Panc1 (cell line): ENCODE results near the gene HSFX3. TPM values are rescaled to one million over a fixed set of nuclear protein-coding genes. Genes with fewer than 3 reads are reported as not detected.

Experiments used
- ATAC-seq: fragments of 200-7000 bp; cut with Tn5 transposase; 2 replicates; pipeline ENCODE4 v1.9.1; 2020; ENCODE audit warnings: mild to moderate bottlenecking, moderate library complexity
- BruUV-seq: library from RNA; stranded (reverse); fragments of 400-500 nt; replicated peaks from 2 replicates; lab custom pipeline; 2021; lab: Mats Ljungman, UMichigan
- CTCF ChIA-PET: fragments of 300-600 bp; sonication (Branson Sonifier 250); formaldehyde crosslinking; loops from one replicate; lab custom pipeline; 2022; ENCODE audit warnings: antibody characterized with exemption; lab: Charles Lee
- POLR2A ChIA-PET: fragments of 300-600 bp; sonication (Branson Sonifier 250); formaldehyde crosslinking; loops from one replicate; lab custom pipeline; 2022; ENCODE audit warnings: antibody characterized with exemption; lab: Charles Lee
- DNase-seq: peaks from one replicate; pipeline ENCODE4 v3.0.0-alpha.2; 2010; ENCODE audit warnings: low read depth, low spot score
- H3K27ac ChIP-seq: 2 replicates; pipeline ENCODE4 v1.5.1; 2011; ENCODE audit warnings: mild to moderate bottlenecking, low read length, inconsistent platforms
- H3K27me3 ChIP-seq: fragments of 200-500 bp; sonication (Bioruptor generic); 2 replicates; pipeline ENCODE4 v1.6.0; 2014; ENCODE audit warnings: low read length, inconsistent platforms; ENCODE audit not compliant: control insufficient read depth, insufficient read depth
- H3K36me3 ChIP-seq: fragments of 200-500 bp; sonication (Bioruptor generic); 2 replicates; pipeline ENCODE4 v1.5.1; 2014; ENCODE audit warnings: inconsistent platforms, mild to moderate bottlenecking, low read length, moderate library complexity; ENCODE audit not compliant: control insufficient read depth, insufficient read depth
- H3K4me1 ChIP-seq: 2 replicates; pipeline ENCODE4 v1.5.1; 2011; ENCODE audit warnings: inconsistent platforms, mild to moderate bottlenecking, low read length, moderate library complexity; ENCODE audit not compliant: control insufficient read depth, insufficient read depth
- H3K4me3 ChIP-seq, 2 experiments: 2 replicates each; pipeline ENCODE4 v1.5.1; 2011 to 2012; ENCODE audit warnings: low read depth in 2 of 2, low read length in 2 of 2, mild to moderate bottlenecking in 2 of 2, inconsistent platforms in 1 of 2, moderate library complexity in 1 of 2
- H3K9me3 ChIP-seq: fragments of 200-500 bp; sonication (Bioruptor generic); 2 replicates; pipeline ENCODE4 v1.5.1; 2014; ENCODE audit warnings: low read depth, mild to moderate bottlenecking, inconsistent platforms, low read length, moderate library complexity; ENCODE audit not compliant: control insufficient read depth, insufficient read depth
- POLR2AphosphoS5 ChIP-seq: IDR thresholded peaks from 2 replicates; pipeline ENCODE4 v1.6.1; 2012; ENCODE audit warnings: mild to moderate bottlenecking, low read depth, low read length, moderate library complexity
- SIN3A ChIP-seq: IDR thresholded peaks from 2 replicates; pipeline ENCODE4 v1.6.1; 2012; ENCODE audit warnings: low read depth, mild to moderate bottlenecking, low read length, moderate library complexity, borderline replicate concordance; ENCODE audit not compliant: insufficient read depth
- TCF7L2 ChIP-seq: IDR thresholded peaks from 2 replicates; pipeline ENCODE4 v1.6.1; 2011; ENCODE audit warnings: mild to moderate bottlenecking, low read depth, low read length, inconsistent platforms
- in situ Hi-C: cut with HindIII; loops from 2 replicates; pipeline ENCODE4 v1.10.0; 2016; ENCODE audit warnings: low sequenced_read_pairs, low pct_unique_long_range_greater_than_20kb
- intact Hi-C: fragments of 100-400 bp; cut with micrococcal nuclease; formaldehyde crosslinking; loops from one replicate; pipeline ENCODE4 v1.10.0; 2022; ENCODE audit not compliant: unreplicated experiment
- total RNA-seq: library from RNA; stranded (reverse); gene quantifications from one replicate; pipeline ENCODE4 v1.2.1, GENCODE V29; 2021; ENCODE audit not compliant: unreplicated experiment
- TF ChIP-seq, protein P1 (sequence below), 2 experiments: IDR thresholded peaks; 2 replicates each; pipeline ENCODE4 v1.6.1; 2011 to 2012; ENCODE audit warnings: low read depth in 2 of 2, control low read depth in 1 of 2, low read length in 1 of 2, mild to moderate bottlenecking in 1 of 2, moderate library complexity in 1 of 2; ENCODE audit not compliant: insufficient read depth in 1 of 2
- TF ChIP-seq, protein P2 (sequence below): fragments of 450-650 bp; IDR thresholded peaks from 2 replicates; pipeline ENCODE4 v1.5.1; 2017; ENCODE audit warnings: mild to moderate bottlenecking

Gene HSFX3
- total RNA-seq, 1 experiment from 2014 or later, result not detected

DNA sequence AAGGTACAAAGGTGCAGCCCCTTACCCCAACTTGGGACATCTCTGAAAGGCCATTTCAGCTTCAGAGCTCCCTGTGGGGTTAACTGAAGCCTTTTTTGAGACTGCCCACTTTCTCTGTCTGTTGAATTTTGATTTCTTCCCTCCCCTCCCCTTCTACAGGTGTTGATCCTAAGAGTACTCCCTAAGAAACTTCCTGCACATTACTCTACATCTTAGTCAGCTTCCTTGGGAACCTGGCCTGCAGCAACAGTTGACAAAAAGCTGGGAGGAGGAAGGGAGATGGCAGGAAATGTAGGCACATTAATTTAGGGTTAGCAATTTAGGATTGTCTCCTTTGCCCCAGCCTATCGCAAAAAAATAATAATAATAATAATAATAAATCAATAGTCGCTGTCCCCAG is 43.4 kb downstream of the HSFX3 start:
- Histone ChIP-seq H3K4me1 (peaks cover 7% of the 10 kb centered on the region; the same call in 1 of the 2 replicates), H3K36me3 (no peaks in the 10 kb centered on the region), H3K4me3 (no peak overlapping the region), H3K27ac (no peak overlapping the region), H3K27me3 (no peaks in the 10 kb centered on the region), H3K9me3 (no peaks in the 10 kb centered on the region)
- ChIA-PET CTCF (no interaction called here), POLR2A (no interaction called here)
- in situ Hi-C loops, result loop anchor here (25.0 kb wide), 1 partner anchor 1131 kb away; no protein-coding TSS in a partner anchor
- no TSS peak for BruUV-seq
- intact Hi-C loops, result no loop called here
- TF ChIP-seq, protein P1, sequence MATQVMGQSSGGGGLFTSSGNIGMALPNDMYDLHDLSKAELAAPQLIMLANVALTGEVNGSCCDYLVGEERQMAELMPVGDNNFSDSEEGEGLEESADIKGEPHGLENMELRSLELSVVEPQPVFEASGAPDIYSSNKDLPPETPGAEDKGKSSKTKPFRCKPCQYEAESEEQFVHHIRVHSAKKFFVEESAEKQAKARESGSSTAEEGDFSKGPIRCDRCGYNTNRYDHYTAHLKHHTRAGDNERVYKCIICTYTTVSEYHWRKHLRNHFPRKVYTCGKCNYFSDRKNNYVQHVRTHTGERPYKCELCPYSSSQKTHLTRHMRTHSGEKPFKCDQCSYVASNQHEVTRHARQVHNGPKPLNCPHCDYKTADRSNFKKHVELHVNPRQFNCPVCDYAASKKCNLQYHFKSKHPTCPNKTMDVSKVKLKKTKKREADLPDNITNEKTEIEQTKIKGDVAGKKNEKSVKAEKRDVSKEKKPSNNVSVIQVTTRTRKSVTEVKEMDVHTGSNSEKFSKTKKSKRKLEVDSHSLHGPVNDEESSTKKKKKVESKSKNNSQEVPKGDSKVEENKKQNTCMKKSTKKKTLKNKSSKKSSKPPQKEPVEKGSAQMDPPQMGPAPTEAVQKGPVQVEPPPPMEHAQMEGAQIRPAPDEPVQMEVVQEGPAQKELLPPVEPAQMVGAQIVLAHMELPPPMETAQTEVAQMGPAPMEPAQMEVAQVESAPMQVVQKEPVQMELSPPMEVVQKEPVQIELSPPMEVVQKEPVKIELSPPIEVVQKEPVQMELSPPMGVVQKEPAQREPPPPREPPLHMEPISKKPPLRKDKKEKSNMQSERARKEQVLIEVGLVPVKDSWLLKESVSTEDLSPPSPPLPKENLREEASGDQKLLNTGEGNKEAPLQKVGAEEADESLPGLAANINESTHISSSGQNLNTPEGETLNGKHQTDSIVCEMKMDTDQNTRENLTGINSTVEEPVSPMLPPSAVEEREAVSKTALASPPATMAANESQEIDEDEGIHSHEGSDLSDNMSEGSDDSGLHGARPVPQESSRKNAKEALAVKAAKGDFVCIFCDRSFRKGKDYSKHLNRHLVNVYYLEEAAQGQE (IDR thresholded peaks at IDR 0.05; ENCODE audit: insufficient read depth in 1 of 2, low read depth in 2 of 2, low read length in 1 of 2), result no peak
- TF ChIP-seq POLR2AphosphoS5 (no peak), SIN3A (no peak), TCF7L2 (no peak)
- TF ChIP-seq, protein P2, sequence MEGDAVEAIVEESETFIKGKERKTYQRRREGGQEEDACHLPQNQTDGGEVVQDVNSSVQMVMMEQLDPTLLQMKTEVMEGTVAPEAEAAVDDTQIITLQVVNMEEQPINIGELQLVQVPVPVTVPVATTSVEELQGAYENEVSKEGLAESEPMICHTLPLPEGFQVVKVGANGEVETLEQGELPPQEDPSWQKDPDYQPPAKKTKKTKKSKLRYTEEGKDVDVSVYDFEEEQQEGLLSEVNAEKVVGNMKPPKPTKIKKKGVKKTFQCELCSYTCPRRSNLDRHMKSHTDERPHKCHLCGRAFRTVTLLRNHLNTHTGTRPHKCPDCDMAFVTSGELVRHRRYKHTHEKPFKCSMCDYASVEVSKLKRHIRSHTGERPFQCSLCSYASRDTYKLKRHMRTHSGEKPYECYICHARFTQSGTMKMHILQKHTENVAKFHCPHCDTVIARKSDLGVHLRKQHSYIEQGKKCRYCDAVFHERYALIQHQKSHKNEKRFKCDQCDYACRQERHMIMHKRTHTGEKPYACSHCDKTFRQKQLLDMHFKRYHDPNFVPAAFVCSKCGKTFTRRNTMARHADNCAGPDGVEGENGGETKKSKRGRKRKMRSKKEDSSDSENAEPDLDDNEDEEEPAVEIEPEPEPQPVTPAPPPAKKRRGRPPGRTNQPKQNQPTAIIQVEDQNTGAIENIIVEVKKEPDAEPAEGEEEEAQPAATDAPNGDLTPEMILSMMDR, result no peak
- ATAC-seq (no peak), DNase-seq (no peak)

DNA sequence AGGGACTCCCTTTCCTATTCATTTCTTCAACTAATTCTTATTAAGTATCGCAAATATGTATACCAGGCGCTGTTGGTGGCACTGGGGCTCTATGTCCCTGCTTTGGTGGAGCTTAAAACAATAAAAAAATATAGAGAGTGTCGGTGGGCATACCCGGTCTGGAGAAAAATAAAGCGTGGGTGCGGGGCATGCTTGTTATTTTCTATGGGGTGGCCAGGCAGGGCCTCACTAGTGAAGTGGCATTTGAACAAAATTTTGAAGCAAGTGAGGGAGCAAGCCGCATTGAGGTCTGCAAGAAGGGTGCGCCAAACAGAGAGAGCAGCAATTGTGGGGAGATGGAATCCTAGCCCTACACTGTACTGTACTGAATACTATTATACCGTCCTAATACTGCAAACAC is 44.1 kb downstream of the HSFX3 start:
- DNase-seq (no peak), ATAC-seq (no peak)
- no TSS peak for BruUV-seq
- no peak overlapping the region for H3K27ac ChIP-seq
- peaks cover 7% of the 10 kb centered on the region; the same call in 1 of the 2 replicates for H3K4me1 ChIP-seq
- H3K36me3 ChIP-seq, result no peaks in the 10 kb centered on the region
- ChIA-PET CTCF (no interaction called here), POLR2A (no interaction called here)
- no peaks in the 10 kb centered on the region for H3K27me3 ChIP-seq
- H3K9me3 ChIP-seq, result no peaks in the 10 kb centered on the region
- TF ChIP-seq, protein P1 (IDR thresholded peaks at IDR 0.05; ENCODE audit: insufficient read depth in 1 of 2, low read depth in 2 of 2, low read length in 1 of 2), result no peak
- no peak for TF ChIP-seq SIN3A
- TF ChIP-seq TCF7L2, result no peak
- TF ChIP-seq POLR2AphosphoS5, result no peak
- TF ChIP-seq, protein P2, result no peak
- intact Hi-C loops, result no loop called here
- in situ Hi-C loops, result loop anchor here (25.0 kb wide), 1 partner anchor 1132 kb away; no protein-coding TSS in a partner anchor
- H3K4me3 ChIP-seq, result peak overlapping the region; percentile 61 to 90
